Naive thymus-derived CD8-positive, alpha-beta T cell (primary cell): ENCODE results near the gene NFILZ. TPM values are rescaled to one million over a fixed set of nuclear protein-coding genes. Genes with fewer than 3 reads are reported as not detected.
"Not testable (repeated sequence)": the region's sequence is repeated elsewhere in the genome, so short reads cannot be mapped to it uniquely, and the experiment has no call there.

ENCODE experiments used
- ATAC-seq, 2 donors: fragments of 150-1000 bp; cut with Tn5 transposase in 1 of 2; sonication (Bioruptor Pico), chemical (Tn5 transposase) in 1 of 2; 1 replicate in 1 of 2; 2 replicates in 1 of 2; pipeline ENCODE4 v1.10.0; 2021; ENCODE audit warnings: mild to moderate bottlenecking in 2 of 2, moderate library complexity in 2 of 2
- POLR2A ChIA-PET: fragments of 350-600 bp; sonication (Branson Sonifier 250); formaldehyde crosslinking; loops from one replicate; lab custom pipeline; 2021; ENCODE audit warnings: antibody characterized with exemption; lab: Charles Lee
- DNase-seq, 10 donors: peaks; one replicate each; pipeline versions ENCODE4 v3.0.0 to v3.0.0-alpha.2; 2020 to 2022
- H3K27ac Mint-ChIP-seq, 10 donors: one replicate each; pipeline ENCODE4 v1.8.0; 2020 to 2022; ENCODE audit warnings: mild to moderate bottlenecking in 10 of 10, mixed read lengths in 10 of 10, moderate library complexity in 4 of 10, inconsistent platforms in 1 of 10
- H3K27me3 Mint-ChIP-seq, 5 donors: one replicate each; pipeline ENCODE4 v1.8.0; 2021 to 2022; ENCODE audit warnings: mixed read lengths in 5 of 5
- H3K36me3 Mint-ChIP-seq, 3 donors: one replicate each; pipeline ENCODE4 v1.8.0; 2020 to 2022; ENCODE audit warnings: mixed read lengths in 3 of 3, mild to moderate bottlenecking in 2 of 3, inconsistent platforms in 1 of 3
- H3K4me1 Mint-ChIP-seq, 4 donors: one replicate each; pipeline ENCODE4 v1.8.0; 2021 to 2022; ENCODE audit warnings: mixed read lengths in 4 of 4
- H3K4me3 Mint-ChIP-seq, 10 donors: one replicate each; pipeline ENCODE4 v1.8.0; 2020 to 2022; ENCODE audit warnings: mild to moderate bottlenecking in 10 of 10, mixed read lengths in 10 of 10, moderate library complexity in 6 of 10, inconsistent platforms in 1 of 10
- H3K9me3 Mint-ChIP-seq, 9 donors: one replicate each; pipeline ENCODE4 v1.8.0; 2020 to 2022; ENCODE audit warnings: mixed read lengths in 9 of 9, mild to moderate bottlenecking in 3 of 9, inconsistent platforms in 1 of 9, moderate library complexity in 1 of 9
- polyA plus RNA-seq, 3 donors: library from polyadenylated mRNA; unstranded; fragments of 300-500 nt; fragmentation: Illumina TruSeq; gene quantifications; one replicate each; pipeline ENCODE4 v1.2.3, GENCODE V29; 2021
- total RNA-seq, 8 experiments: library from RNA in 2 of 8; stranded (reverse) in 2 of 8; gene quantifications; one replicate each; pipeline ENCODE4 v1.2.3 and lab custom pipeline; 2021 to 2026

NFILZ gene
- total and polyA plus RNA-seq, 5 experiments from 2014 or later: not detected

- H3K27ac Mint-ChIP-seq: peak overlapping the region; percentile 70 to 96 (median 93)
- POLR2A ChIA-PET: interaction anchor here (0.6 to 2.0 kb wide), 14 partner anchors 8 to 455 kb away, joined by 3 to 10 read pairs (median 3); partner anchors contain the start of genes HNRNPM and ZNF414
- DNase-seq (peak in 7 of 10 donors; percentile 23 to 61 (median 29)), ATAC-seq (peak; percentile 34 to 38)
- H3K27me3 Mint-ChIP-seq: peaks cover 0 to 2% (median 0%) of the 10 kb centered on the region in 5 donors
- H3K4me1 Mint-ChIP-seq: peaks cover 38 to 62% (median 59%) of the 10 kb centered on the region in 4 donors
- no peaks in the 10 kb centered on the region for H3K9me3 Mint-ChIP-seq
- H3K4me3 Mint-ChIP-seq: peak overlapping the region; percentile 54 to 92 (median 83)
- peaks cover 3 to 13% (median 6%) of the 10 kb centered on the region in 3 donors for H3K36me3 Mint-ChIP-seq
These were observed 18.3 kb upstream of the NFILZ start for GRCh38 chr19:8611877-8612806.

- DNase-seq (peak in 8 of 10 donors; percentile 28 to 74 (median 40)), ATAC-seq (peak; percentile 46 to 59)
- Mint-ChIP-seq H3K36me3 (peaks cover 0 to 7% (median 6%) of the 10 kb centered on the region in 3 donors), H3K4me3 (peak overlapping the region; percentile 18 to 92 (median 73)), H3K27me3 (peaks cover 0 to 2% (median 0%) of the 10 kb centered on the region in 5 donors), H3K27ac (peak overlapping the region; percentile 70 to 96 (median 90)), H3K9me3 (no peaks in the 10 kb centered on the region), H3K4me1 (peaks cover 35 to 57% (median 53%) of the 10 kb centered on the region in 4 donors)
- POLR2A ChIA-PET: interaction anchor here (0.6 to 2.0 kb wide), 10 partner anchors 18 to 455 kb away, joined by 3 to 10 read pairs (median 6); partner anchors contain the start of genes HNRNPM and ZNF414
These were observed 17.6 kb upstream of the NFILZ start for GRCh38 chr19:8612807-8613171.

DNA sequence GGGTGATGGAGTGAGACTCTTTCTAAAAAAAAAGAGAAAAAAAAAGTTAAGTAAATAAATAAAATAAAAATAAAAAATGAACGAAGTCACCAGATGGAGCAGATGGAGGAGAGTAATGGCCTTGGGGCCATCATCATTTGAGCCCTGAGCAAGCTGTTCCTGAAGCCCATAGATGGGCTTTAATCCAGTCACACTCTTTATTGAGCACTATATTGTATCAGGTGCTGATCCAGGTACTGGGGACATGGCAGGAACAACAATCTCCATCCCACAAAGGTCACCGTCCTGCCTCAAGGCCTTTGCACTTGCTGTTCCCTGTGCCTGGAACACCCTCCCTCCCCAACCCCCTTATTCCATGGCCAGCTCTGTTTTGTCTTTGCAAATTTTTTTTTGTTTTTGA, 16.0 kb upstream of the NFILZ start:
- no peaks in the 10 kb centered on the region for H3K27me3 Mint-ChIP-seq
- peak overlapping the region in 3 of 10 donors; percentile 53 to 88 (median 56) for H3K27ac Mint-ChIP-seq
- peak overlapping the region in 2 of 10 donors; percentile 20 to 33 for H3K4me3 Mint-ChIP-seq
- H3K4me1 Mint-ChIP-seq: peaks cover 24 to 42% (median 39%) of the 10 kb centered on the region in 4 donors
- peaks cover 0 to 6% (median 0%) of the 10 kb centered on the region in 3 donors for H3K36me3 Mint-ChIP-seq
- DNase-seq (no peak), ATAC-seq (no peak)
- no peaks in the 10 kb centered on the region for H3K9me3 Mint-ChIP-seq
- POLR2A ChIA-PET: interaction anchor here (0.9 to 2.8 kb wide), 4 partner anchors 16 to 109 kb away, joined by 3 to 8 read pairs (median 4); no protein-coding TSS in a partner anchor

DNA sequence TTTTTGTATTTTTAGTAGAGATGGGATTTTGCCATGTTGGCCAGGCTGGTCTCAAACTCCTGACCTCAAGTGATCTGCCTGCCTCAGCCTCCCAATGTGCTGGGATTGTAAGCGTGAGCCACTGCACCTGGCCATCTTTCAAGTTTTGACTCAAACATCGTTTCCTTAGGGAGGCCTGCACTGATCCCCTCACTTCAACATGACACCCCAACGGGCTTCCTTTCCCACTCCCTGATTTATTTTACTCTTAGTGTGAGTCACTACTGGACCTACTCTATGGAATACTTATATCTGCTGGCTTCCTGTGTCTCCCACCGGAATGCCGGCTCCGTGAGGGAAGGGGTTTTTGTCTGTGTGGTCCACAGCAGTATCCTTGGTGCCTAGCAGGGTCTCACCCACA, 15.4 kb upstream of the NFILZ start:
- ATAC-seq (no peak), DNase-seq (no peak)
- Mint-ChIP-seq H3K4me3 (peak overlapping the region in 1 of 10 donors; percentile 64), H3K36me3 (peaks cover 0 to 2% (median 0%) of the 10 kb centered on the region in 3 donors), H3K9me3 (no peaks in the 10 kb centered on the region), H3K27me3 (no peaks in the 10 kb centered on the region), H3K27ac (peak overlapping the region in 8 of 10 donors; percentile 2 to 88 (median 72)), H3K4me1 (peaks cover 20 to 37% (median 33%) of the 10 kb centered on the region in 4 donors)
- POLR2A ChIA-PET: interaction anchor here (1.1 to 2.8 kb wide), 3 partner anchors 16 to 102 kb away, joined by 3 to 8 read pairs (median 3); no protein-coding TSS in a partner anchor

GRCh38 chr19:8615813-8616596, 14.4 kb upstream of the NFILZ start:
- peaks cover 19 to 33% (median 30%) of the 10 kb centered on the region in 4 donors for H3K4me1 Mint-ChIP-seq
- H3K27me3 Mint-ChIP-seq: peaks cover 0 to 4% (median 1%) of the 10 kb centered on the region in 5 donors
- peak overlapping the region in 9 of 10 donors; percentile 15 to 88 (median 81) for H3K27ac Mint-ChIP-seq
- H3K9me3 Mint-ChIP-seq: no peaks in the 10 kb centered on the region
- peak; percentile 44 to 76 (median 65) for DNase-seq
- no peaks in the 10 kb centered on the region for H3K36me3 Mint-ChIP-seq
- peak overlapping the region in 4 of 10 donors; percentile 23 to 69 (median 31) for H3K4me3 Mint-ChIP-seq
- peak; percentile 13 to 36 for ATAC-seq
- POLR2A ChIA-PET: interaction anchor here (0.7 to 2.8 kb wide), 8 partner anchors 23 to 200 kb away, joined by 3 to 8 read pairs (median 5); no protein-coding TSS in a partner anchor

- H3K27me3 Mint-ChIP-seq: peaks cover 0 to 4% (median 1%) of the 10 kb centered on the region in 5 donors
- POLR2A ChIA-PET: interaction anchor here (0.7 to 0.9 kb wide), 2 partner anchors 78 to 135 kb away, joined by 5 to 7 read pairs; no protein-coding TSS in a partner anchor
- peak overlapping the region in 1 of 10 donors; percentile 37 for H3K27ac Mint-ChIP-seq
These were observed 13.6 kb upstream of the NFILZ start for GRCh38 chr19:8616861-8617260.

DNA sequence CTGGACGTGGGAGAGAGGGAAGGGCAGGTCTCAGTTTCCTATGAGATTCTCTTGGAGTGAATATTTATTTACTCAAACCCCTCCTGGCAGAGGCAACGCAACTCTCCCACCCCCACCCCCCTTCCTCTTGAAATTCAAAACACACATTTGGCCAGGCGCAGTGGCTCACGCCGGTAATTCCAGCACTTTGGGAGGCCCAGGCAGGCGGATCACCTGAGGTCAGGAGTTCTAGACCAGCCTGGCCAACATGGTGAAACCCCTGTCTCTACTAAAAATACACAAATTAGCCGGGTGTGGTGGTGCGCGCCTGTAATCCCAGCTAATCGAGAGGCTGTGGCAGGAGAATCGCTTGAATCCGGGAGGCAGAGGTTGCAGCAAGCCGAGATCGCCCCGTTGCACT, 13.1 kb upstream of the NFILZ start:
- POLR2A ChIA-PET: interaction anchor here (0.6 kb wide), 1 partner anchor 31 kb away, joined by 3 read pairs; no protein-coding TSS in a partner anchor
- H3K4me3 Mint-ChIP-seq, H3K27me3 Mint-ChIP-seq, DNase-seq, ATAC-seq, H3K9me3 Mint-ChIP-seq, H3K36me3 Mint-ChIP-seq: not testable (repeated sequence)
- Mint-ChIP-seq H3K27ac (peak overlapping the region in 1 of 10 donors; percentile 37), H3K4me1 (peaks cover 13 to 24% (median 22%) of the 10 kb centered on the region in 4 donors)

More at GRCh38 chr19:8616861-8617260, 13.6 kb upstream of the NFILZ start:
- Mint-ChIP-seq H3K9me3 (no peaks in the 10 kb centered on the region), H3K36me3 (no peaks in the 10 kb centered on the region), H3K4me3 (no peak overlapping the region), H3K4me1 (peaks cover 15 to 29% (median 26%) of the 10 kb centered on the region in 4 donors)
- DNase-seq: no peak
- no peak for ATAC-seq

DNA sequence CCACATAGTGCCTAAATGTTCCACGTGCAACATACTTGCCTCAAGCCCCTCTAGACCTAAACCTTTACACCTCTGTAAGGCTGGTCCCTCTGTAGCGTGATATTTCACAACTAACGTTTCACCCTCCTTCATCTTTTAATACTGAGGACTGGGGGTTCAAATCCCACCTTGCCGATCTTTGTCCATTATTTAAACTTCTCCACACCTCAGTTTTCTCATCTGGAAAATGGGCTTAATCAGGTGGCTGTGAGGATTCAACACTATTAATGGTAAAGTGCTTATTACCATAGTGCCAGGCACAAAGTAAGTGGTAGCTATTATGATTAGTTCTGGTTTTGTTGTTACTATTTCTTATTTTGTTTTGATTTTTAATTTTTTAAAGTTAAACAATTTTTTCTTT, 12.4 kb upstream of the NFILZ start:
- POLR2A ChIA-PET: interaction anchor here (0.6 kb wide), 1 partner anchor 31 kb away, joined by 3 read pairs; no protein-coding TSS in a partner anchor
- DNase-seq: no peak
- Mint-ChIP-seq H3K4me1 (peaks cover 9 to 18% (median 17%) of the 10 kb centered on the region in 4 donors), H3K36me3 (no peaks in the 10 kb centered on the region), H3K9me3 (no peaks in the 10 kb centered on the region), H3K27ac (peak overlapping the region in 1 of 10 donors; percentile 62), H3K27me3 (peaks cover 0 to 4% (median 1%) of the 10 kb centered on the region in 5 donors), H3K4me3 (no peak overlapping the region)
- no peak for ATAC-seq

GRCh38 chr19:8618751-8619150, 11.7 kb upstream of the NFILZ start:
- ATAC-seq: no peak
- no peak overlapping the region for H3K27ac Mint-ChIP-seq
- DNase-seq: no peak
- H3K4me1 Mint-ChIP-seq: peaks cover 6 to 14% (median 13%) of the 10 kb centered on the region in 4 donors
- no peak overlapping the region for H3K4me3 Mint-ChIP-seq
- no peaks in the 10 kb centered on the region for H3K9me3 Mint-ChIP-seq
- peaks cover 0 to 4% (median 1%) of the 10 kb centered on the region in 5 donors for H3K27me3 Mint-ChIP-seq
- POLR2A ChIA-PET: interaction anchor here (0.6 kb wide), 1 partner anchor 1345 kb away, joined by 3 read pairs; no protein-coding TSS in a partner anchor
- H3K36me3 Mint-ChIP-seq: no peaks in the 10 kb centered on the region

DNA sequence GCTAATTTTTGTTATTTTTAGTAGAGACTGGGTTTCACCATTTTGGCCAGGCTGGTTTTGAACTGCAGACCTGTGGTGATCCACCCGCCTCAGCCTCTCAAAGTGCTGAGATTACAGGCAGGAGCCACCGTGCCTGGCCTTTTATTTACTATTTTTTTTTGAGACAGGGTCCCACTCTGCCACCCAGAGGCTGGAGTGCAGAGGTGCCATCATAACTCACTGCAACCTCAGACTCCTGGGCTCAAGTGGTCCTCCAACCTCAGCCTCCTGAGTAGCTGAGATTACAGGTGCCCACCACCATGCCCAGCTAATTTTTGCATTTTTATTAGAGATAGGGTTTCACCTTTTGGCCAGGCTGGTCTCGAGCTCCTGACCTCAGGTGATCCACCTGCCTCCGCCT, 7.5 kb upstream of the NFILZ start:
- ATAC-seq, POLR2A ChIA-PET, H3K36me3 Mint-ChIP-seq, H3K27ac Mint-ChIP-seq, H3K9me3 Mint-ChIP-seq, H3K4me1 Mint-ChIP-seq, H3K4me3 Mint-ChIP-seq, H3K27me3 Mint-ChIP-seq, DNase-seq: not testable (repeated sequence)

DNA sequence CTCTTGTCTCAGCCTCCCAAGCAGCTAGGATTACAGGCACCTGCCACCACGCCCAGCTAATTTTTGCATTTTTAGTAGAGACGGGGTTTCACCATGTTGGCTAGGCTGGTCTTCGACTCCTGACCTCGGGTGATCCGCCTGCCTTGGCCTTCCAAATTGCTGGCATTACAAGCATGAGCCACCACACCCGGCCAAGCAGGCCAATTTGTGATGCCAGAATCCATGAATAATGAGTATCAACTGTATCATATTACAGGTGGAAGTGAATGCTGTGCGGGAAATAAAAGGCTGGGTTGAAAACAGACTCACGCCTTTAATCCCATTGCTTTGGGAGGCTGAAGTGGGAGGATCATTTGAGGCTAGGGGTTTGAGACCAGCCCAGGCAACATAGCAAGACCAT, 3.6 kb upstream of the NFILZ start:
- no peak for ATAC-seq
- H3K4me1 Mint-ChIP-seq: peaks cover 0 to 6% (median 0%) of the 10 kb centered on the region in 4 donors
- no peaks in the 10 kb centered on the region for H3K36me3 Mint-ChIP-seq
- no peak for DNase-seq
- no peak overlapping the region for H3K4me3 Mint-ChIP-seq
- no peaks in the 10 kb centered on the region for H3K9me3 Mint-ChIP-seq
- POLR2A ChIA-PET: no interaction called here
- peaks cover 0 to 1% (median 0%) of the 10 kb centered on the region in 5 donors for H3K27me3 Mint-ChIP-seq
- H3K27ac Mint-ChIP-seq: no peak overlapping the region
